H9 (cell line): ENCODE data around the gene SYP. TPM values are rescaled to one million over a fixed set of nuclear protein-coding genes. Genes with fewer than 3 reads are reported as not detected.

Source experiments
- DNase-seq: peaks from one replicate; pipeline ENCODE4 v3.0.0-alpha.2; 2017
- H2AFZ ChIP-seq: one replicate; pipeline ENCODE4 v1.6.1; 2013; ENCODE audit warnings: mild to moderate bottlenecking, low read length, control low read depth, moderate library complexity
- H2AK5ac ChIP-seq: 2 replicates; pipeline ENCODE4 v1.6.1; 2013; ENCODE audit warnings: low read length, control low read depth, mixed read lengths; ENCODE audit not compliant: insufficient read length
- H2BK120ac ChIP-seq: one replicate; pipeline ENCODE4 v1.6.1; 2013; ENCODE audit warnings: low read depth, mild to moderate bottlenecking, low read length, control low read depth, inconsistent platforms; ENCODE audit not compliant: poor library complexity, severe bottlenecking
- H2BK12ac ChIP-seq: 2 replicates; pipeline ENCODE4 v1.6.1; 2013; ENCODE audit warnings: low read length, control low read depth, mixed read lengths, low read depth; ENCODE audit not compliant: insufficient read length
- H2BK15ac ChIP-seq: 2 replicates; pipeline ENCODE4 v1.6.1; 2013; ENCODE audit warnings: low read depth, low read length, control low read depth
- H2BK20ac ChIP-seq: one replicate; pipeline ENCODE4 v1.6.1; 2013; ENCODE audit warnings: low read depth, mild to moderate bottlenecking, low read length, control low read depth, inconsistent platforms; ENCODE audit not compliant: poor library complexity, severe bottlenecking
- H2BK5ac ChIP-seq: 2 replicates; pipeline ENCODE4 v1.6.1; 2013; ENCODE audit warnings: low read length, control low read depth, mixed read lengths; ENCODE audit not compliant: insufficient read length
- H3K14ac ChIP-seq: 2 replicates; pipeline ENCODE4 v1.6.1; 2013; ENCODE audit warnings: low read length, control low read depth; ENCODE audit not compliant: insufficient read depth
- H3K18ac ChIP-seq: 2 replicates; pipeline ENCODE4 v1.6.1; 2013; ENCODE audit warnings: low read depth, mild to moderate bottlenecking, mixed read lengths, low read length, control low read depth; ENCODE audit not compliant: insufficient read length
- H3K23ac ChIP-seq: 2 replicates; pipeline ENCODE4 v1.6.1; 2013; ENCODE audit warnings: low read length, control low read depth, mixed read lengths, low read depth; ENCODE audit not compliant: insufficient read length
- H3K23me2 ChIP-seq: 2 replicates; pipeline ENCODE4 v1.6.1; 2013; ENCODE audit warnings: low read depth, mild to moderate bottlenecking, mixed read lengths, low read length, control low read depth; ENCODE audit not compliant: insufficient read length, poor library complexity, severe bottlenecking
- H3K27ac ChIP-seq: 2 replicates; pipeline ENCODE4 v1.5.1; 2013; ENCODE audit warnings: low read length, control low read depth, mixed read lengths, low read depth; ENCODE audit not compliant: insufficient read length
- H3K27me3 ChIP-seq: 2 replicates; pipeline ENCODE4 v1.6.1; 2013; ENCODE audit warnings: low read length, control low read depth, inconsistent platforms; ENCODE audit not compliant: insufficient read depth
- H3K4ac ChIP-seq: 2 replicates; pipeline ENCODE4 v1.6.1; 2013; ENCODE audit warnings: low read depth, mild to moderate bottlenecking, control low read depth, inconsistent platforms, low read length, moderate library complexity
- H3K4me1 ChIP-seq: 2 replicates; pipeline ENCODE4 v1.6.1; 2013; ENCODE audit warnings: low read length, control low read depth, inconsistent platforms; ENCODE audit not compliant: insufficient read depth
- H3K4me2 ChIP-seq: 2 replicates; pipeline ENCODE4 v1.6.1; 2013; ENCODE audit warnings: low read length, control low read depth, mixed read lengths; ENCODE audit not compliant: insufficient read length, insufficient read depth
- H3K56ac ChIP-seq: 2 replicates; pipeline ENCODE4 v1.6.1; 2013; ENCODE audit warnings: low read depth, mild to moderate bottlenecking, mixed read lengths, low read length, control low read depth; ENCODE audit not compliant: insufficient read length
- H3K79me1 ChIP-seq: 2 replicates; pipeline ENCODE4 v1.6.1; 2013; ENCODE audit warnings: low read depth, mild to moderate bottlenecking, moderate library complexity, low read length, control low read depth, inconsistent platforms; ENCODE audit not compliant: insufficient read depth, poor library complexity, severe bottlenecking
- H3K79me2 ChIP-seq: 2 replicates; pipeline ENCODE4 v1.6.1; 2013; ENCODE audit warnings: low read length, control low read depth, inconsistent platforms; ENCODE audit not compliant: insufficient read depth
- H3K9ac ChIP-seq: 2 replicates; pipeline ENCODE4 v1.6.1; 2013; ENCODE audit warnings: low read length, control low read depth, mixed read lengths; ENCODE audit not compliant: insufficient read length; ENCODE audit errors: extremely low read depth
- H3K9me3 ChIP-seq: one replicate; pipeline ENCODE4 v1.6.1; 2013; ENCODE audit warnings: low read depth, low read length, inconsistent platforms; ENCODE audit not compliant: control insufficient read depth
- H3T11ph ChIP-seq: one replicate; pipeline ENCODE4 v1.6.1; 2013; ENCODE audit warnings: mild to moderate bottlenecking, low read length, control low read depth, inconsistent platforms
- H4K20me1 ChIP-seq: one replicate; pipeline ENCODE4 v1.6.1; 2013; ENCODE audit not compliant: control insufficient read depth, insufficient read length, insufficient read depth
- H4K5ac ChIP-seq: 2 replicates; pipeline ENCODE4 v1.6.1; 2013; ENCODE audit warnings: low read depth, mild to moderate bottlenecking, mixed read lengths, low read length, control low read depth; ENCODE audit not compliant: insufficient read length
- H4K8ac ChIP-seq: replicated peaks from 2 replicates; pipeline ENCODE4 v1.6.1; 2013; ENCODE audit warnings: low read length, control low read depth, mixed read lengths, low read depth; ENCODE audit not compliant: insufficient read length
- H4K91ac ChIP-seq: 2 replicates; pipeline ENCODE4 v1.6.1; 2013; ENCODE audit warnings: low read depth, mild to moderate bottlenecking, moderate library complexity, mixed read lengths, low read length, control low read depth; ENCODE audit not compliant: insufficient read length
- H3K27ac Mint-ChIP-seq, 3 experiments: 2 replicates in 2 of 3; 3 replicates in 1 of 3; pipeline ENCODE4 v1.8.0; 2020 to 2021; ENCODE audit warnings: mixed read lengths in 3 of 3, mild to moderate bottlenecking in 1 of 3, moderate library complexity in 1 of 3
- H3K27me3 Mint-ChIP-seq: 2 replicates; pipeline ENCODE4 v1.8.0; 2021; ENCODE audit warnings: low read depth, mild to moderate bottlenecking, moderate library complexity, mixed read lengths
- H3K36me3 Mint-ChIP-seq, 3 experiments: 2 replicates in 2 of 3; 3 replicates in 1 of 3; pipeline ENCODE4 v1.8.0; 2020 to 2021; ENCODE audit warnings: low read depth in 3 of 3, mixed read lengths in 3 of 3; ENCODE audit not compliant: insufficient read depth in 1 of 3
- H3K4me1 Mint-ChIP-seq, 2 experiments: 2 replicates each; pipeline ENCODE4 v1.8.0; 2020; ENCODE audit warnings: mixed read lengths in 2 of 2
- H3K4me3 Mint-ChIP-seq, 2 experiments: 2 replicates in 1 of 2; 3 replicates in 1 of 2; pipeline ENCODE4 v1.8.0; 2020 to 2021; ENCODE audit warnings: mild to moderate bottlenecking in 2 of 2, mixed read lengths in 2 of 2, moderate library complexity in 1 of 2
- H3K9me3 Mint-ChIP-seq, 2 experiments: 2 replicates in 1 of 2; 3 replicates in 1 of 2; pipeline ENCODE4 v1.8.0; 2020; ENCODE audit warnings: mild to moderate bottlenecking in 2 of 2, mixed read lengths in 2 of 2, moderate library complexity in 1 of 2
- CTCF ChIP-seq: fragments of 200-600 bp; sonication (generic); conservative IDR thresholded peaks from 3 replicates; pipeline ENCODE4 v1.8.0; 2021; ENCODE audit warnings: antibody characterized with exemption, mild to moderate bottlenecking
- WGBS: extraction: QIAGEN DNeasy Blood & Tissue Kit; methylation state at CpG from one replicate; pipeline ENCODE4 v1.1.7; 2013; ENCODE audit warnings: missing lambda C conversion rate, low lambda C conversion rate, mixed read lengths; ENCODE audit not compliant: insufficient read length; ENCODE audit errors: extremely low coverage; 5-methylcytosine and 5-hydroxymethylcytosine counted together
- total RNA-seq: library from RNA; stranded (reverse); gene quantifications from 2 replicates; pipeline ENCODE4 v1.2.1, GENCODE V29; 2021

SYP gene
- total RNA-seq, 1 experiment from 2014 or later, result 1.8 TPM

- no peak for TF ChIP-seq CTCF
- H3K4me1 ChIP-seq, result no peaks in the 10 kb centered on the region
- H3K4me2 ChIP-seq, result no peak overlapping the region
- H3K23ac ChIP-seq, result no peak overlapping the region
- no peak overlapping the region for H3K18ac ChIP-seq
- no peak overlapping the region for H3K27ac ChIP-seq
- no peak for DNase-seq
- WGBS, result no CpG with 5 or more reads among the region's 27 CpGs
- H4K8ac ChIP-seq, result no peak overlapping the region
- no peak overlapping the region for H4K5ac ChIP-seq
- Mint-ChIP-seq H3K36me3 (peaks cover 28 to 57% (median 49%) of the 10 kb centered on the region in 3 experiments), H3K4me1 (peaks cover 0 to 12% of the 10 kb centered on the region in 2 experiments; a peak in 2 of 4 replicates), H3K4me3 (no peak overlapping the region), H3K9me3 (peaks cover 70 to 73% of the 10 kb centered on the region in 2 experiments), H3K27ac (no peak overlapping the region), H3K27me3 (peaks cover 13% of the 10 kb centered on the region)
- H2AK5ac ChIP-seq, result no peak overlapping the region
- no peak overlapping the region for H2BK120ac ChIP-seq
- no peak overlapping the region for H2BK15ac ChIP-seq
- no peak overlapping the region for H3K56ac ChIP-seq
- no peaks in the 10 kb centered on the region for H4K20me1 ChIP-seq
- H2BK12ac ChIP-seq, result no peak overlapping the region
- H3K27me3 ChIP-seq, result no peaks in the 10 kb centered on the region; the same call in 1 of the 2 replicates
- H3K4ac ChIP-seq, result no peak overlapping the region
- H3K9me3 ChIP-seq, result peaks cover 22% of the 10 kb centered on the region
- H4K91ac ChIP-seq, result no peak overlapping the region
- H3K79me2 ChIP-seq, result no peaks in the 10 kb centered on the region
- H3K23me2 ChIP-seq, result peaks cover 10% of the 10 kb centered on the region
- no peak overlapping the region for H2BK5ac ChIP-seq
- H3T11ph ChIP-seq, result no peak overlapping the region
- H3K14ac ChIP-seq, result no peak overlapping the region
- H3K9ac ChIP-seq, result no peak overlapping the region
- H3K79me1 ChIP-seq, result no peaks in the 10 kb centered on the region
- no peak overlapping the region for H2BK20ac ChIP-seq
- no peak overlapping the region for H2AFZ ChIP-seq
Measured at GRCh38 chrX:49176421-49177326, 23.3 kb downstream of the SYP start.
